Left hindlimb (tissue), 1 donor: Measurements from ENCODE around the gene NELL1.
A peak's percentile ranks its signal among the peaks of the same experiment; 100 is the strongest.

Source experiments
- DNase-seq: peaks from one replicate; pipeline ENCODE4 v3.0.0-alpha.2; 2018

NELL1 gene

DNA sequence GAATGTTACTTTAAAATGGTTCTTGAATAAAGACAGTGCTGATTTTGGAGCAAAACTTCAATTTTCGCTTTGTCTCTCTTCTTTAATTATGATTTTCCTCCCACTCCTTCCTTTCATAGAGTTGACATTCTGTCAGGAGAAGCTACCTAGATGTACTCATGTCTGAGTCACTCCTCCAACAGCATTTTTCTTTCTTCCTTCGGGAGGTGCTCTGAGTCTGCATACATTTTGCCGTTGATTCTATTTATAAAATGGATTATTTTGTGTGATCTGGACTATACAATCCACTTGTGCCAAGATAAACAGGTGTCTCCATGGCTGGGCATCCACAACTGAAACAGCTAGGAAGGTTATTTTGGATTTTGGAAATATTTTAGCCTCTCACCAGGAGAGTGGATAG, 935.2 kb downstream of the NELL1 start:
- no peak for DNase-seq

DNA sequence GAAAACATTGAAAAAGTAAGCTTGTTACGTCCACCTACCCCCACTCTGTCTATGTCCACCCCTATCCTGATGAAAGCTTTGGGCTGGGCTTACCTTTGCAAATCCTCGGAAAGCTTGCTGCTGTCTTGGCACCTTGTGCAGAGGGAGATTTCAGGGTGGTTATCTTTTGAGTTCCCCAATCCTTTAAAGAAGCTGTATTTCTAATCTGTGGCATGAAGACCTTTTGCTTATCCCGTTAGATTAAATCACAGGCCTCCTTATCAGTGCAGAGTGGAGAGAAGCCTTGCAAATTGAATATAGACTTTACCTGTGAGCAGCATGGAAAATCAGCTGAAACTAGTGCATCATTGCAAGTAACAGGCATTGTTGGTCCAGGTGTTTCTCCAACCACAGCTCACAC, 942.9 kb downstream of the NELL1 start:
- no peak for DNase-seq

DNA sequence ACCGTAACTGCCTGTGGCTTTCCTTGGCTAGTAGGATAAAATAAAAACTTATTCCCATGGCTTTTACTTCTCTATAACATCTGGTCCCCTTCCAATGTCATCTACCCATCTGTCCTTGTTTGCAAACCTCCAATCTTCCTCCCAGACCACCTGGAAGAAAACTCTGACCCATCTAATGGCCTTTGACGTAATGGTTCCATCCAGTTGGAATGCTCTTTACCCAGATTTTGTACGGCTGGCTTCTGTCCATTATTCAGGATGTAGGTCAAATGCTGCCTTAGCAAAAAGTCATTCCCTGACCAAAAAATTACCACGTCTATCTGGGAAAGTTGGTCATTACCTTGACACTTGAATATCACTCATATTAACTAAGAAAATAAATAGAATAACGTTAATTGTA, 945.6 kb downstream of the NELL1 start:
- no peak for DNase-seq

DNA sequence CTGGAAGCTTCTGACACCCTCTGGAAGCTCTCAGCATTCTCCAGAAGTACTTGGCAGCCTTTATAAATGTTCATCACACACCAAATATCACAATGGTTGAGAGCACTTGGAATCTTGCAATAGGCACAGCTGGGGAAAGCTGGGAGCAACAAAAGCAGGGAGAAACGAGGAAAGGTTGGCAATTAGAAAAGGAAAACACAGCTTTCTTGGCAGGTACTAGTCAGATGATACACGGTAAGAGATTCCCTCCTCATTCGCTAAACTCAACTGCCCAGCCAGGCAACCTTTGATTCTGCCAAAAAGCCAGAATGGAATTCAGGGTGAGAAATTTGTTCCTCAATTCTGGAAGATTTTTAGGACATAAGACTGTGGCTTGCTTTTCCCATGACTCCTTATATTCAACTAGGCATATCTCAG, 946.6 kb downstream of the NELL1 start:
- DNase-seq = peak; percentile 28

DNA sequence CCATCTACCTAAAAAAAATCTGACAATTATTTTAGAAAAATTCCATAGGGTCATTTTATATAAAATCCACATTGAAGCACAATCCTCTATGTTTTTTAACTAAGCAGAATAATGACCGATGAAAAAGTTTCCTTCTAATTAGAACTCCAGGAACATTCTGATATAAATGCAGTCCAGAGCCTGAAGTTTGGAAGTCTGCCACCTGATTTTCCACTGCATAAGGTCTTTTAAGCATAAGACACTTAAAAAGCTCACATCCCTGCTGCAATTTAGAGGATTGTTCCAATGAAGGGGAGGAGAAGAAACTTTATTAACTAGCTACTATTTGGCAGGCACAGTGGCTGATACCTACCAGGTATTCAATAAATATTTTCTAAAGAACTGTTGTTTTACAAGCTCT, 953.2 kb downstream of the NELL1 start:
- no peak for DNase-seq

DNA sequence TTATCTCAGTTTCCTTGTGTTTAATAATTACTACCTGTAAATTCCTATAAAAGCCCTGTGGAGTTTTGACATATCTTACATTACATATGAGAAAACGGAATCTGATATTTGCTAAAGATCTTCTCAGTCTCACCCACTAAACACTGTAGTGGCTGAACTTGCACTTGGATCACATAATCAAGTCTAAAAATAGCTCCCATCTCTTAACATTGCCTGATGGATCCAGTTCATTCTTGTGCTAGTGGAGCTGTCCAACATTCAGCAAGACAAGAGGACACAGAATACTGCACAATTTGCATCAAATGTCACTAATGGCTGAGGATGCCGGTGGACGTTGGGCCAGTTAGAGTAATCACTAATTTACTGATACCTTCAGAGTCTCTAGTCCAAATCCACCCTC, 953.6 kb downstream of the NELL1 start:
- DNase-seq = no peak
